Measurements from ENCODE around the gene RAI14.
"Not testable (repeated sequence)": the region's sequence is repeated elsewhere in the genome, so short reads cannot be mapped to it uniquely, and the experiment has no call there.

RAI14 gene

DNA sequence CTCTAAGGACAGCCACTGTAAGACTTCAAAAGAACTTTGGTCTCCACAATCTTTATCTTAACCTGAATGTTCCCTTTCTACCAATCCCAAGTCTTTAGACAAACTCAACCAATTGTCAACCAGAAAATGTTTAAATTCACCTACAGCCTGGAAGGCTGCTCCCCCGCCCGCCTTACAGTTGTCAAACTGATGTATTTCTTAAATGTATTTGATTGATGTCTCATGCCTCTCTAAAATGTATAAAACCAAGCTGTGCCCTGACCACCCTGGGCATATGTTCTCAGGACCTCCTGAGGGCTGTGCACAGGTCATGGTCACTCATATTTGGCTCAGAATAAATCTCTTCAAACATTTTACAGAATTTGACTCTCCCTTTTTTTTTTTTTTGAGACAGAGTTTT is 45.3 kb downstream of the RAI14 start:
- DNase-seq: not testable (repeated sequence)

GRCh38 chr5:34703767-34704713 is 47.9 kb downstream of the RAI14 start:
- DNase-seq: no peak

- no peak for DNase-seq
Observed at GRCh38 chr5:34706084-34706483, 50.0 kb downstream of the RAI14 start.

DNA sequence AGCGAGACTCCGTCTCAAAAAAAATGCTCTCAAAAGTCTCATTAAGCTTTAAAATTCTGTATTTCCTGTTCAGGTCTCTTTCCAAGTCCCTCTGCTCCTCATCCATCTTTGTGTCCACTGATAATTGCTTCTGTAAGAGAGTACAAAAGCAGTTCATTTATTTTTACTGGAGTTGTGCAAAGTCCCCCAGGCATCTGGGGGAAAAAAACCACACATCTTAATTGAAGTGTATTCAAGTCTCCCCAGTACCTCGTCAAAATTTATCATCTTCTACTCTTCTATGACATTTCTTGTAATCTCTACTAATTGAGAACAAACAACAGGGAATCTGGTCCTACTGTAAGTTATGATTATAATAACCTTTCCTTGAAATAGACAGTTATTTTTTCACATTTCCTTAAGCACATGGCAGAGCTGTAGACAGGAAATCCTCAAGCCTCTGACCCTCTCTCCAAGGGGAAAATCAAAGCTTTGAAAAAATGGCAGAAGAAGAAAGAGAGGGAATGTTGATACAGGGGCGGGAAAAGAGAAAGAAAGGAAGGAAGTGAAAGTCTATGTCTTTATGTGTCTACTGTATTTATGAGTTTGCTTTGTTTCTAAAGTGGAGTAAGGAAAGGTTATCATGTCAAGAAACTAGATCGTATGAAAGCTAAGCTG is 51.5 kb downstream of the RAI14 start:
- no peak for DNase-seq

DNA sequence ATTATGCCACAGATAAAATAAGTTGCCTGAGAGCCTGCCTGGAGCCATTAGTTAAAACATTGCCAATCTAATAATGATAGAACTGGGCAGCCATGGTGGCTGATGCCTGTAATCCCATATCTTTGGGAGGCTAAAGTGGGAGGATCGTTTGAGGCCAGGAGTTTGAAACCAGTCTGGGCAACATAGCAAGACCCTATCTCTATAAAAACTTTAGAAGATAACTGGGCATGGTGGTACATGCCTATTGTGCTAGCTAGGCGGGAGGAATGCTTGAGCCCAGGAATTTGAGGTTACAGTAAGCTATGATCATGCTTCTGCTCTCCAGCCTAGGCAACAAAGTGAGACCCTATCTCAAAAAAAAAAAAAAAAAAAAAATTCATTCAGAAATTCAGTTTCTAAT is 52.6 kb downstream of the RAI14 start:
- DNase-seq: no peak

DNA sequence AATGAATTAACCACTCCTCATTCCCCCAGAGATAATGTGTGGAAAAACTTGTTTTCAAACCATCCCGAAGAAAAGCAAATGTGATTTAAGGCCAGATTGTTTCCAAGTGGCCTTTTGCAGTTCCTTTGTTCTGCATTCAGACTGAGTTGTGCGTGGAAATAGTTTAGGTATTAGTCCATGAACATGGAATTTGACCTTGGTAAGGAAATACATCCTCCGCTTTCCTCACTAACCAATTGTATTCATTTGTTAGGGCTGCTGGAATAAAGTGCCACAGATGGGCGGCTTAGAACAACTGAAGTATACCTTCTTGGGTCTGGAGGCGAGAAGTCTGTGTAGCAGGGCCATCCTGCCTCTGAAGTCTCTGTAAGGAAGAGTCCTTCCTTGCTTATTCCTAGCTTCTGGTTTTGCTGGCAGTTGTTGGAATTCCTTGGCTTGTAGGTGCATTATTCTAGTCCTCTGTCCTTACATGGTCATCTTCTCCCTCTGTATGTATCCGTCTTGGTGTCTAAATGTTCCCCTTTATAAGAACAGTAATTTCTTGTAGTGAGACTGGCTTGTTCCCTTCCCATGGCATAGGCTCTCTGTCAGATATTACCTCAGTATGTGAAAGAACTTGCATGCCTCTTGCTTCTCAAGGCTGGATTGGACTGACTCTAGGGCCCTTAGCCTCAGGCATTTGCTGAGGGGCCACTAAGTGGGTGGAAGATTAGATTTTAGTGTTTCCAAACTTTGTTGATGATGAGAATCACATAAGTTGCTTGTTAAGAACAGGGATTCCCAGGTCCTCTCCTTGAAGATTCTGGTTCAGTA is 53.9 kb downstream of the RAI14 start:
- DNase-seq: no peak

GRCh38 chr5:34712565-34712964 is 56.4 kb downstream of the RAI14 start:
- DNase-seq: no peak

DNA sequence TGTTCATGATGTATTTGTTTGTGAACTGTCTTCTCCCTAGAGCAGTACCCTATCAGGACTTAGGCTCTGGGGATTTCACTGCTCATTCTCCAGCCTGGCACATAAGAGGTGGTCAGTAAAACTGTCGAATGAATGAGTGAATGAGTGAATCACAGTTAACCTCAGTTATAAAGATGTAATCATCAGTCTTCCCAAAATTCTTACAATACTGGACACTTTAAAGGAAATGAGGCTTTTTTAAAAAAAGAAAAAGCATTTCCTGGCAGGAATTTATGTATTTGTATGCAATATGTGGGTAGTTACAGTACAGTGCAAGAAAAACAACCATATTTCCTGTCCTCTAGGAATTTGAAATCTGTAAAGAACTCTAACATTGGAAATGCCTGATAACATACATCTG is 59.6 kb downstream of the RAI14 start:
- DNase-seq: no peak

GRCh38 chr5:34716986-34717385 is 60.9 kb downstream of the RAI14 start:
- no peak for DNase-seq

- DNase-seq: no peak
Observed at GRCh38 chr5:34717426-34718327, 61.5 kb downstream of the RAI14 start.

GRCh38 chr5:34718516-34718915 is 62.4 kb downstream of the RAI14 start:
- no peak for DNase-seq

DNA sequence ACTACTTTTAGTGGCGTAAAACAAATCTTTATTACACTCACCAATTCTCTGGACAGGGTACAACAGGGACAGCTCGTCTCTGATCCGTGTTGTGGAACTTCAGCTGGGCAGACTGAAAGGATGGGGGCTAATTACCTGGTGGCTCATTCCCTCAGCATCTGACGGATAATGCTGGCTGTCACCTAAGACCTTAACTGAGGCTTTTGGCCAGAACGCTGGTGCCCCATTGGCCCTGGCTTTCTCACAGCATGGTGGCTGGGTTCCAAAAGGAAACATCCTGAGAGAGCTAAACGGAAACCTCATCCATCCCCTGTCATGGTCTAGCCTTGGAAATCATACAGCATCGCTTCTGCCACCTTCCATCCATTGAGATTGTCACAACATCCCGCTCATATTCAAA is 62.9 kb downstream of the RAI14 start:
- no peak for DNase-seq

DNA sequence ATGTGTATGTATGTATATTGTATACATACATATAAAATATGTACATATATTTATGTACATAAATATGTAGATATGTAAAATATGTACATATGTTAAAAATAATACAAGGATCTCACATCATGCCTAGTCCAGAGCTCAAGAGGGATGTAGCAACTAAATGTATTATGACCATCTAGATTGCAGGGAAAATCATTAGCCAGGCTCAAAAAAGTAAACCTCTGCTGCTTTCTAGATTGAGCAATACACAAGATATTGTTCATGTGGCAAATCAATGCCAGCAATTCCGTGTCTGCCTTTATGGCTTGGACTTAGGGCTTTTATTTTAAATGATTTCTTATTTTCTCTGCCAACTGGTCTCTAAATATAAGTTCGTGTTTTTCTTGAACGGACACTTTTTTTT is 65.2 kb downstream of the RAI14 start:
- no peak for DNase-seq

GRCh38 chr5:34722183-34722582 is 66.1 kb downstream of the RAI14 start:
- DNase-seq: no peak

DNA sequence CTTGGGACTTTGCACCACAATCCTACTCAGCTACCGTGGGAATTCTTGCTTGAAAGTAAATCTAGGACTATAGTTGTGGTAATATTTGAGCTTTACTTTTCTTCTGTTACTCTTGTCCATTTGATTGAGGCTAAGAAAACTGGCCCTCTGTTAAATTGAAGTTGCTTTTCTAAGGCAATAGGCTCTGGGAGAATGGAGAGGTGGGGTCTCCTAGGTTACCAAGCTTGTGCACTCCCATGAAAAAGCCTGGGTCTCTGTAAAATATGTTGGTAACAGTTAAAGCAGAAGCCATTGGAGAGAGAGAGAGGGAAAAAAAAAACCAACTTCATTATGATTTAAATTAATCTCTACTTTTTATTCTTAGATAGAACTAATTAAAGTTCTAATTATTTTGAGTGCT is 68.6 kb downstream of the RAI14 start:
- no peak for DNase-seq

GRCh38 chr5:34727166-34727749 is 71.1 kb downstream of the RAI14 start:
- not testable (repeated sequence) for DNase-seq

- no peak for DNase-seq
Observed at GRCh38 chr5:34728236-34728635, 72.1 kb downstream of the RAI14 start.

GRCh38 chr5:34731435-34732232 is 75.5 kb downstream of the RAI14 start:
- DNase-seq: no peak

- no peak for DNase-seq
Observed at GRCh38 chr5:34734326-34734725, 78.2 kb downstream of the RAI14 start.

DNA sequence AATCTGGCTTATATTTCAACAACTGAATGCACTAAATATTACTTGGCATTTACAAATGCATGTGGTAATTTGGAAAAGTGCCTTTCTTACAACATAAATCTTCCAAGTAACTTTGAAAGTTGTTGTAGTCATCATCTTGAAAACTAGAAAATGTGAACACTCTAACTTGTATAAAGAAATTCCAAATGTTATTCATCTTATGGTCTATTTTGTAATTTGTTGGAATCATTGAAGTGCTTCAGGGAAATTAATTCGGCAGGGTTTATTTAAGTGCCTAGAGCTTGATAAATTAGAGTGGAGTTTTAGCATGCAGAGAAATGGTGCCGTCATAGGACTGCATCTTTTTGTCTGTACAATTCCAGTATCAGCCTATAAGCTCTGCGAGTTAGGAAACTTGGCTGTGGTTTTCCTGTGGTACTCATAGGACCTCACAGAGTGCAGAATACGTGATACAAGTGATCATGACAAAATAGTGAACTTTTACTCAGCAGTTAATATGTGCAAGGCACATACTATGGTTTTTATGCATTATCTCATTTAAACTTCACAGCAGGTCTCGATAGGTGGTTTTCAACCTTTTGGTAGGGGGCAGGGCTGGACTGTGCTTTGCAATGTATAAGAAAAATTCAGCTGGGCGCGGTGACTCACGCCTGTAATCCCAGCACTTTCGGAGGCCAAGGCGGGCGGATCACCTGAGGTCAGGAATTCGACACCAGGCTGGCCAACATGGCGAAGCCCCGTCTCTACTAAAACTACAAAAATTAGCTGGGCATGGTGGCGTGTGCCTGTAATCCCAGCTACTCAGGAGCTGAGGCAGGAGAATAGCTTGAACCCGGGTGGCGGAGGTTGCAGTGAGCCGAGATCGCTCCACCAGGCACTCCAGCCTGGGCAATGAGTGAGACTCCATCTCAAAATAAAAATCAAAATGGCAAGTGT is 79.6 kb downstream of the RAI14 start:
- DNase-seq: no peak
